MCF 10A (cell line): ENCODE data around the gene PICALM. TPM values are rescaled to one million over a fixed set of nuclear protein-coding genes. Genes with fewer than 3 reads are reported as not detected.

Experiments used
- BruUV-seq: library from RNA; stranded (reverse); fragments of 400-500 nt; replicated peaks from 2 replicates; lab custom pipeline; 2021; lab: Mats Ljungman, UMichigan
- CTCF ChIA-PET: fragments of 300-600 bp; sonication (Branson Sonifier 250); formaldehyde crosslinking; extraction: SDS; loops from one replicate; lab custom pipeline; 2021; ENCODE audit warnings: antibody characterized with exemption, inconsistent platforms; lab: Yijun Ruan, JAX
- POLR2A ChIA-PET: fragments of 300-600, 350-650 bp; sonication (Branson Sonifier 250); formaldehyde crosslinking; extraction: SDS; loops from one replicate; lab custom pipeline; 2020; ENCODE audit warnings: antibody characterized with exemption, inconsistent platforms; lab: Yijun Ruan, JAX
- DNase-seq: peaks from one replicate; pipeline ENCODE4 v3.0.0-alpha.2; 2018; ENCODE audit not compliant: unreplicated experiment
- H3K27ac Mint-ChIP-seq: one replicate; pipeline ENCODE4 v1.8.0; 2022; ENCODE audit warnings: mild to moderate bottlenecking, low read depth, mixed read lengths; ENCODE audit not compliant: unreplicated experiment
- H3K27me3 Mint-ChIP-seq: one replicate; pipeline ENCODE4 v1.8.0; 2022; ENCODE audit warnings: mixed read lengths; ENCODE audit not compliant: insufficient read depth, unreplicated experiment
- H3K36me3 Mint-ChIP-seq: one replicate; pipeline ENCODE4 v1.8.0; 2022; ENCODE audit warnings: mild to moderate bottlenecking, moderate library complexity, mixed read lengths; ENCODE audit not compliant: insufficient read depth, unreplicated experiment
- H3K4me1 Mint-ChIP-seq: one replicate; pipeline ENCODE4 v1.8.0; 2022; ENCODE audit warnings: mixed read lengths; ENCODE audit not compliant: insufficient read depth, unreplicated experiment
- H3K4me3 Mint-ChIP-seq: one replicate; pipeline ENCODE4 v1.8.0; 2022; ENCODE audit warnings: mild to moderate bottlenecking, moderate library complexity, mixed read lengths; ENCODE audit not compliant: unreplicated experiment
- H3K9me3 Mint-ChIP-seq: one replicate; pipeline ENCODE4 v1.8.0; 2022; ENCODE audit warnings: mixed read lengths; ENCODE audit not compliant: unreplicated experiment
- CTCF ChIP-seq: fragments of 200-600 bp; IDR thresholded peaks from one replicate; pipeline ENCODE4 v1.8.0; 2022; ENCODE audit warnings: antibody characterized with exemption, mild to moderate bottlenecking; ENCODE audit not compliant: unreplicated experiment
- intact Hi-C: fragments of 100-400 bp; cut with micrococcal nuclease; formaldehyde crosslinking; loops from 2 replicates; pipeline ENCODE4 v1.14.1; 2022
- total RNA-seq: library from RNA; stranded (reverse); gene quantifications from 2 replicates; pipeline ENCODE4 v1.2.3, GENCODE V29; 2022

Gene PICALM
- total RNA-seq, 1 experiment from 2014 or later = 137 TPM

- TF ChIP-seq CTCF = no peak
- BruUV-seq = no TSS peak
- DNase-seq = no peak
- no peaks in the 10 kb centered on the region for H3K4me1 Mint-ChIP-seq
- POLR2A ChIA-PET = no interaction called here
- no peaks in the 10 kb centered on the region for H3K36me3 Mint-ChIP-seq
- CTCF ChIA-PET = interaction anchor here (0.6 to 0.7 kb wide), 2 partner anchors 15 to 19 kb away, joined by 3 read pairs; no protein-coding TSS in a partner anchor
- no peaks in the 10 kb centered on the region for H3K9me3 Mint-ChIP-seq
- intact Hi-C loops = no loop called here
- peaks cover 52% of the 10 kb centered on the region for H3K27me3 Mint-ChIP-seq
- H3K27ac Mint-ChIP-seq = no peak overlapping the region
- H3K4me3 Mint-ChIP-seq = no peak overlapping the region
These were observed 146.5 kb downstream of the PICALM start for GRCh38 chr11:85922367-85922766.

- BruUV-seq = no TSS peak
- Mint-ChIP-seq H3K27ac (no peak overlapping the region), H3K4me1 (no peaks in the 10 kb centered on the region), H3K9me3 (peaks cover 5% of the 10 kb centered on the region), H3K36me3 (no peaks in the 10 kb centered on the region), H3K27me3 (peaks cover 28% of the 10 kb centered on the region), H3K4me3 (no peak overlapping the region)
- intact Hi-C loops = no loop called here
- no peak for DNase-seq
- ChIA-PET POLR2A (no interaction called here), CTCF (interaction anchor here (0.6 kb wide), 2 partner anchors 14 to 1980 kb away, joined by 3 to 4 read pairs; no protein-coding TSS in a partner anchor)
- no peak for TF ChIP-seq CTCF
These were observed 149.7 kb downstream of the PICALM start for GRCh38 chr11:85918910-85919794.

- BruUV-seq = no TSS peak
- peaks cover 5% of the 10 kb centered on the region for H3K9me3 Mint-ChIP-seq
- no peak for DNase-seq
- H3K4me3 Mint-ChIP-seq = no peak overlapping the region
- H3K4me1 Mint-ChIP-seq = no peaks in the 10 kb centered on the region
- H3K27me3 Mint-ChIP-seq = no peaks in the 10 kb centered on the region
- intact Hi-C loops = no loop called here
- ChIA-PET POLR2A (no interaction called here), CTCF (no interaction called here)
- H3K27ac Mint-ChIP-seq = no peak overlapping the region
- TF ChIP-seq CTCF = no peak
- peaks cover 6% of the 10 kb centered on the region for H3K36me3 Mint-ChIP-seq
These were observed 154.5 kb downstream of the PICALM start for GRCh38 chr11:85914425-85914824.

GRCh38 chr11:85913513-85913912, 155.4 kb downstream of the PICALM start:
- POLR2A ChIA-PET = no interaction called here
- Mint-ChIP-seq H3K4me3 (no peak overlapping the region), H3K27me3 (no peaks in the 10 kb centered on the region), H3K36me3 (peaks cover 6% of the 10 kb centered on the region), H3K27ac (no peak overlapping the region), H3K9me3 (peaks cover 5% of the 10 kb centered on the region), H3K4me1 (no peaks in the 10 kb centered on the region)
- DNase-seq = no peak
- no peak for TF ChIP-seq CTCF
- no TSS peak for BruUV-seq
- intact Hi-C loops = no loop called here
- CTCF ChIA-PET = no interaction called here
